Activated CD4-positive, alpha-beta T cell treated with anti-CD3 and anti-CD28 coated beads for 48 hours (primary cell): ENCODE measurements around the gene CA9.
A peak's percentile ranks its signal among the peaks of the same experiment; 100 is the strongest.

Experiments
- DNase-seq: peaks from one replicate; pipeline ENCODE4 v3.0.0-alpha.2; 2020

The CA9 gene

GRCh38 chr9:35719546-35719945 lies 45.8 kb downstream of the CA9 start:
- DNase-seq, result no peak

- no peak for DNase-seq
Observed at GRCh38 chr9:35723426-35723825, 49.7 kb downstream of the CA9 start.

- DNase-seq, result no peak
Observed at GRCh38 chr9:35723908-35724307, 50.2 kb downstream of the CA9 start.

GRCh38 chr9:35725362-35725761 lies 51.6 kb downstream of the CA9 start:
- DNase-seq, result no peak

- peak; percentile 37 for DNase-seq
Observed at GRCh38 chr9:35726931-35727330, 53.2 kb downstream of the CA9 start.

- DNase-seq, result no peak
Observed at GRCh38 chr9:35727676-35728040, 53.9 kb downstream of the CA9 start.

- peak; percentile 59 for DNase-seq
Observed at GRCh38 chr9:35728041-35728971, 54.6 kb downstream of the CA9 start.

GRCh38 chr9:35729101-35729500 lies 55.4 kb downstream of the CA9 start:
- no peak for DNase-seq

- peak; percentile 31 for DNase-seq
Observed at GRCh38 chr9:35729700-35730485, 56.2 kb downstream of the CA9 start.

- DNase-seq, result no peak
Observed at GRCh38 chr9:35730486-35730854, 56.7 kb downstream of the CA9 start.
